A673 (cell line): ENCODE data around the gene DPYD. TPM values are rescaled to one million over a fixed set of nuclear protein-coding genes. Genes with fewer than 3 reads are reported as not detected.

Experiments
- BruUV-seq: library from RNA; stranded (reverse); fragments of 400-500 nt; replicated peaks from 2 replicates; lab custom pipeline; 2021; lab: Mats Ljungman, UMichigan
- CTCF ChIA-PET: fragments of 300-600 bp; sonication (Branson Sonifier 250); formaldehyde crosslinking; loops from one replicate; lab custom pipeline; 2022; ENCODE audit warnings: antibody characterized with exemption; lab: Charles Lee
- POLR2A ChIA-PET: fragments of 300-600 bp; sonication (Branson Sonifier 250); formaldehyde crosslinking; loops from one replicate; lab custom pipeline; 2022; ENCODE audit warnings: antibody characterized with exemption; ENCODE audit not compliant: low non-redundant PET; lab: Charles Lee
- DNase-seq: peaks from one replicate; pipeline ENCODE4 v3.0.0-alpha.2; 2015; ENCODE audit warnings: low spot score
- H3K27ac ChIP-seq: fragments of 200-600 bp; sonication (generic); 2 replicates; pipeline ENCODE4 v1.5.1; 2016; ENCODE audit warnings: mixed run types, low read depth, mild to moderate bottlenecking, mixed read lengths, antibody characterized with exemption, low read length; ENCODE audit not compliant: poor library complexity, severe bottlenecking
- H3K27me3 ChIP-seq: fragments of 200-600 bp; sonication (generic); replicated peaks from 2 replicates; pipeline ENCODE4 v1.6.1; 2017; ENCODE audit warnings: mixed run types, low read depth, mild to moderate bottlenecking, mixed read lengths, antibody characterized with exemption, low read length; ENCODE audit not compliant: insufficient read depth, poor library complexity
- H3K36me3 ChIP-seq: fragments of 200-600 bp; sonication (generic); 2 replicates; pipeline ENCODE4 v1.6.1; 2016; ENCODE audit warnings: mixed run types, mild to moderate bottlenecking, mixed read lengths, antibody characterized with exemption, low read length; ENCODE audit not compliant: insufficient read depth, poor library complexity, severe bottlenecking
- H3K4me1 ChIP-seq: fragments of 200-600 bp; sonication (generic); 2 replicates; pipeline ENCODE4 v1.6.1; 2017; ENCODE audit warnings: mixed run types, mild to moderate bottlenecking, mixed read lengths, antibody characterized with exemption, low read length; ENCODE audit not compliant: insufficient read depth, poor library complexity, severe bottlenecking
- H3K4me3 ChIP-seq: fragments of 200-600 bp; sonication (generic); 2 replicates; pipeline ENCODE4 v1.5.1; 2016; ENCODE audit warnings: low read depth, mixed run types, mild to moderate bottlenecking, mixed read lengths, low read length; ENCODE audit not compliant: poor library complexity, severe bottlenecking
- H3K9me3 ChIP-seq: fragments of 200-600 bp; sonication (generic); 2 replicates; pipeline ENCODE4 v1.6.1; 2016; ENCODE audit warnings: mixed run types, low read depth, mild to moderate bottlenecking, mixed read lengths, antibody characterized with exemption, low read length; ENCODE audit not compliant: poor library complexity, severe bottlenecking
- CTCF ChIP-seq: fragments of 300-800, 200-600 bp; sonication (generic); conservative IDR thresholded peaks from 2 replicates; pipeline ENCODE4 v1.5.1; 2017; ENCODE audit warnings: low read depth, mild to moderate bottlenecking, antibody characterized with exemption, low read length, moderate library complexity, mixed read lengths
- EZH2 ChIP-seq: fragments of 200-600 bp; sonication (generic); IDR thresholded peaks from 2 replicates; pipeline ENCODE4 v1.6.1; 2017; ENCODE audit warnings: borderline replicate concordance, low read depth, mild to moderate bottlenecking, mixed read lengths, antibody characterized with exemption, low read length; ENCODE audit not compliant: poor library complexity, severe bottlenecking
- intact Hi-C: fragments of 100-400 bp; cut with micrococcal nuclease; formaldehyde crosslinking; loops from one replicate; pipeline ENCODE4 v1.10.0; 2022; ENCODE audit not compliant: unreplicated experiment
- total RNA-seq: library from RNA; stranded (reverse); gene quantifications from 2 replicates; pipeline ENCODE4 v1.2.3, GENCODE V29; 2021

The DPYD gene
- total RNA-seq, 1 experiment from 2014 or later: 13.4 TPM

GRCh38 chr1:97833881-97834280, 87.0 kb downstream of the DPYD start:
- Histone ChIP-seq H3K27me3 (no peaks in the 10 kb centered on the region), H3K4me1 (peaks cover 51% of the 10 kb centered on the region), H3K27ac (no peak overlapping the region), H3K9me3 (no peaks in the 10 kb centered on the region), H3K36me3 (no peaks in the 10 kb centered on the region), H3K4me3 (no peak overlapping the region)
- TF ChIP-seq EZH2 (no peak), CTCF (no peak)
- no TSS peak for BruUV-seq
- no peak for DNase-seq
- POLR2A ChIA-PET: no interaction called here
- CTCF ChIA-PET: no interaction called here
- intact Hi-C loops: loop anchor here (5.0 kb wide), 1 partner anchor 213 kb away; no protein-coding TSS in a partner anchor

- POLR2A ChIA-PET: interaction anchor here (0.5 kb wide), 1 partner anchor 932 kb away, joined by 3 read pairs; no protein-coding TSS in a partner anchor
- peak; percentile 92 for DNase-seq
- H3K9me3 ChIP-seq: no peaks in the 10 kb centered on the region
- peaks cover 58% of the 10 kb centered on the region for H3K4me1 ChIP-seq
- intact Hi-C loops: loop anchor here (5.0 kb wide), 1 partner anchor 215 kb away; no protein-coding TSS in a partner anchor
- CTCF ChIA-PET: interaction anchor here (0.8 kb wide), 1 partner anchor 216 kb away, joined by 3 read pairs; no protein-coding TSS in a partner anchor
- H3K27ac ChIP-seq: no peak overlapping the region
- TF ChIP-seq CTCF: no peak
- H3K27me3 ChIP-seq: no peaks in the 10 kb centered on the region
- no TSS peak for BruUV-seq
- H3K4me3 ChIP-seq: no peak overlapping the region
- H3K36me3 ChIP-seq: no peaks in the 10 kb centered on the region
Observed at GRCh38 chr1:97832481-97832880, 88.4 kb downstream of the DPYD start.

DNA sequence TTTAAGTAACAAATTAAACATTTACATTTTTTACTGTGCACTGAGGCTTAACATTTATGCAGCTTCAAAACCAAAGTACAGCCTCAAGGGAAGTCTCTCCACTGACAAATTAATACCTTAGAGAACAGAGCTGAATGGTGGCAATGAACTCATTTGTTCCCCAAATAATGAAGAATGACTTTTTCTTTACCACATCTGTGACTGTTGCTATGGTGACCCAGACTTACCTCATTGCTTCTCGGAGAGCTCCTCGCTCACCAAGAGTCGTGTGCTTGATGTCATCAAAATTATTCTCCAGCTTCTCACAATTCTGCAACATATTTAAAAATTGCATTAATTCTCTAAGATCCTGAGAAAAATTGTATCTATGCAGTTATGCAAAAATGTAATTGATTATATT, 92.9 kb downstream of the DPYD start:
- Histone ChIP-seq H3K9me3 (no peaks in the 10 kb centered on the region), H3K4me3 (no peak overlapping the region), H3K4me1 (peaks cover 42% of the 10 kb centered on the region), H3K27me3 (no peaks in the 10 kb centered on the region), H3K27ac (no peak overlapping the region), H3K36me3 (no peaks in the 10 kb centered on the region)
- ChIA-PET POLR2A (no interaction called here), CTCF (no interaction called here)
- BruUV-seq: no TSS peak
- intact Hi-C loops: loop anchor here (10.0 kb wide), 3 partner anchors 633 to 1593 kb away; no protein-coding TSS in a partner anchor
- no peak for TF ChIP-seq CTCF
- TF ChIP-seq EZH2: no peak
- peak; percentile 36 for DNase-seq
